ENCODE measurements around the gene PTOV1.

PTOV1 gene

GRCh38 chr19:49801966-49802661 is 48.8 kb upstream of the PTOV1 start (continued):
- no peak for TF ChIP-seq ZNF645 (tag by site-specific recombination; IDR thresholded peaks at IDR 0.05)
- TF ChIP-seq ZNF76 (tag by site-specific recombination; IDR thresholded peaks at IDR 0.05; ENCODE audit: borderline replicate concordance, low read depth), result no peak
- TF ChIP-seq ZNF324 (tag by site-specific recombination; IDR thresholded peaks at IDR 0.05), result no peak
- TF ChIP-seq ZNF426 (tag by site-specific recombination; IDR thresholded peaks at IDR 0.05), result no peak
- TF ChIP-seq ZSCAN5A (tag by site-specific recombination; IDR thresholded peaks at IDR 0.05), result no peak
- no peak for TF ChIP-seq ELK4 (IDR thresholded peaks at IDR 0.05; ENCODE audit: borderline replicate concordance, low read depth, low read length)
- TF ChIP-seq YY1 (tag by site-specific recombination; IDR thresholded peaks at IDR 0.05), result no peak
- no peak for TF ChIP-seq WT1 (tag by site-specific recombination; IDR thresholded peaks at IDR 0.05)
- TF ChIP-seq ZNF280D (tag by site-specific recombination; IDR thresholded peaks at IDR 0.05), result no peak
- TF ChIP-seq ZNF391 (tag by site-specific recombination; IDR thresholded peaks at IDR 0.05; ENCODE audit: borderline replicate concordance, low read depth), result no peak
- no peak for TF ChIP-seq ZNF843 (tag by site-specific recombination; IDR thresholded peaks at IDR 0.05)
- no peak for TF ChIP-seq ZSCAN4 (tag by site-specific recombination; IDR thresholded peaks at IDR 0.05)
- no peak for TF ChIP-seq TSHZ1 (tag by site-specific recombination; IDR thresholded peaks at IDR 0.05; ENCODE audit: borderline replicate concordance)
- no peak for TF ChIP-seq ZNF26 (tag by site-specific recombination; IDR thresholded peaks at IDR 0.05)
- no peak for TF ChIP-seq TCF7L2 (IDR thresholded peaks at IDR 0.05; ENCODE audit: borderline replicate concordance, low read depth, low read length)
- no peak for TF ChIP-seq ZNF777 (tag by site-specific recombination; IDR thresholded peaks at IDR 0.05; ENCODE audit: borderline replicate concordance)
- no peak for TF ChIP-seq ZNF292 (tag by site-specific recombination; IDR thresholded peaks at IDR 0.05; ENCODE audit: borderline replicate concordance, low read depth)
- no peak for TF ChIP-seq ZNF707 (tag by site-specific recombination; IDR thresholded peaks at IDR 0.05)
- TF ChIP-seq RBAK (tag by site-specific recombination; IDR thresholded peaks at IDR 0.05), result no peak
- peak; percentile 37; the same call in 1 of the 2 replicates for TF ChIP-seq KLF17 (tag by site-specific recombination; IDR thresholded peaks at IDR 0.05)
- TF ChIP-seq ZNF366 (tag by site-specific recombination; conservative IDR thresholded peaks at IDR 0.05), result peak; percentile 93
- peak; percentile 43; the same call in 1 of the 2 replicates for TF ChIP-seq PATZ1 (tag by site-specific recombination; IDR thresholded peaks at IDR 0.05)

Measured in HEK293 (cell line).